Kidney epithelial cell (primary cell): ENCODE data around the gene NME7. TPM values are rescaled to one million over a fixed set of nuclear protein-coding genes. Genes with fewer than 3 reads are reported as not detected.

Experiments
- DNase-seq: peaks from one replicate; pipeline ENCODE4 v3.0.0-alpha.2; 2010; ENCODE audit warnings: low read depth
- H3K27me3 ChIP-seq: 2 replicates; pipeline ENCODE4 v1.6.0; 2011; ENCODE audit warnings: low read length; ENCODE audit not compliant: control insufficient read depth, insufficient read depth
- H3K36me3 ChIP-seq: 2 replicates; pipeline ENCODE4 v1.5.1; 2011; ENCODE audit warnings: low read length; ENCODE audit not compliant: control insufficient read depth, insufficient read depth
- H3K4me3 ChIP-seq: 2 replicates; pipeline ENCODE4 v1.5.1; 2011; ENCODE audit warnings: low read depth, mild to moderate bottlenecking, control low read depth, low read length
- total RNA-seq: library from RNA; depleted of rRNA; stranded (reverse); fragments of >200 nt; gene quantifications from 2 replicates; pipeline ENCODE4 v1.2.3, GENCODE V29; 2015
- TF ChIP-seq, protein P1 (sequence below): IDR thresholded peaks from 2 replicates; pipeline ENCODE4 v1.5.1; 2011; ENCODE audit warnings: mild to moderate bottlenecking, moderate library complexity, low read length, control low read depth, inconsistent platforms; ENCODE audit not compliant: insufficient read depth, poor library complexity, severe bottlenecking

The NME7 gene
- total RNA-seq, 1 donor from 2014 or later: 24.4 TPM

DNA sequence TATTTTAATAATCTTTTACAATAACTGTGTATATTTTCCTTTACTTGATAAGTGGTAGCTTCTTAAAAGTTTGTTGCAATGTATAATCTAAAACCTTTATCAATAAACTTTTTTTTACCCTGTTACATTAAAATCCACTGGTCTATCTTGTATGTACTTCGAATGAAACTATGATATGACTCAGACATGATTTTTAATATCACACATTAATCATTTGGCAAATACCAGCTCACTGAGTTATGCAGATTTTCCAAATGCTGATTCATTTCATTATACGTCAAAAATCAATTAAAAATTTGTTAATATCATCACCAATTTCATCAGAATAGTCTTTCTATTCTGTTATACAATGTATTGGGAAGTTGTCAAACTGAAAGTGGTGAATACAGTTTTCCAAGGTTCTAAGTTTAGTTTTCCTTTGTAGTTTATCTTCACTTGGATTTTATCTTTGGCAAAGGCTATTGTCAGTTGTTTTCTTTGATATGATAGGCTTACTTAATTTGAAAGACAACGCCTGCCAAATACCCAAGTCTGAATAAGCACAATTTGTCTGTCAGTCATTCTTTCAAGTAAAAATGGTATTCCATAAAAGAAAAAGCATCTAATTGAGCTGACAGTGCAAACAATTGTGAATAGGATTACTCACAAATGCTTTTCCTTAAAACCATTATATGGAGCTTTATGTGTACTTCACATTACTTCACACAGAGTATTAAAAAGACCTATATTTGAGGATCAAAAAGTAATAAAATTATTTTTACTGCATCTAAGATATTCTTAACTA is 127.0 kb downstream of the NME7 start:
- H3K36me3 ChIP-seq: no peaks in the 10 kb centered on the region
- DNase-seq: no peak
- H3K4me3 ChIP-seq: no peak overlapping the region
- TF ChIP-seq, protein P1, sequence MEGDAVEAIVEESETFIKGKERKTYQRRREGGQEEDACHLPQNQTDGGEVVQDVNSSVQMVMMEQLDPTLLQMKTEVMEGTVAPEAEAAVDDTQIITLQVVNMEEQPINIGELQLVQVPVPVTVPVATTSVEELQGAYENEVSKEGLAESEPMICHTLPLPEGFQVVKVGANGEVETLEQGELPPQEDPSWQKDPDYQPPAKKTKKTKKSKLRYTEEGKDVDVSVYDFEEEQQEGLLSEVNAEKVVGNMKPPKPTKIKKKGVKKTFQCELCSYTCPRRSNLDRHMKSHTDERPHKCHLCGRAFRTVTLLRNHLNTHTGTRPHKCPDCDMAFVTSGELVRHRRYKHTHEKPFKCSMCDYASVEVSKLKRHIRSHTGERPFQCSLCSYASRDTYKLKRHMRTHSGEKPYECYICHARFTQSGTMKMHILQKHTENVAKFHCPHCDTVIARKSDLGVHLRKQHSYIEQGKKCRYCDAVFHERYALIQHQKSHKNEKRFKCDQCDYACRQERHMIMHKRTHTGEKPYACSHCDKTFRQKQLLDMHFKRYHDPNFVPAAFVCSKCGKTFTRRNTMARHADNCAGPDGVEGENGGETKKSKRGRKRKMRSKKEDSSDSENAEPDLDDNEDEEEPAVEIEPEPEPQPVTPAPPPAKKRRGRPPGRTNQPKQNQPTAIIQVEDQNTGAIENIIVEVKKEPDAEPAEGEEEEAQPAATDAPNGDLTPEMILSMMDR: no peak
- H3K27me3 ChIP-seq: no peaks in the 10 kb centered on the region

DNA sequence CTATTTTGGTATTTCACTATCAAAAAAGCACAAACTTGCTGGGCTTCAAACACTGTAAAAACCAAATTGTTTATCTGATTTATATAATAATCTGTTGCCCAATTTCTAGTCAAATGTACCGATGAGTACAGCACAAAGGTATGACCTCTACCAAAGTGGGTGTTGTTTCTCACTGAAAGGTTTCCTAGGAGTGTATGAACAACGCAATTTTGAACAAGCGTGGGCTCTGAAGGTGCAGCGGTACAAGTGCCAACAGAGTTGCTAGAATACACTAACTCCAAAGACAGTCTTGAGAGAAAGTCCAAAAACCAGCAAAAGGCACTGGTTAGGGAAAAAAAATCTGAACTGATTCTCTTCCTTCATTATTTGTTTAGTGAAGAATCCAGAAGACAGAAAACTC is 130.7 kb downstream of the NME7 start:
- H3K4me3 ChIP-seq: no peak overlapping the region
- no peaks in the 10 kb centered on the region for H3K36me3 ChIP-seq
- H3K27me3 ChIP-seq: no peaks in the 10 kb centered on the region
- no peak for DNase-seq
- TF ChIP-seq, protein P1: no peak

DNA sequence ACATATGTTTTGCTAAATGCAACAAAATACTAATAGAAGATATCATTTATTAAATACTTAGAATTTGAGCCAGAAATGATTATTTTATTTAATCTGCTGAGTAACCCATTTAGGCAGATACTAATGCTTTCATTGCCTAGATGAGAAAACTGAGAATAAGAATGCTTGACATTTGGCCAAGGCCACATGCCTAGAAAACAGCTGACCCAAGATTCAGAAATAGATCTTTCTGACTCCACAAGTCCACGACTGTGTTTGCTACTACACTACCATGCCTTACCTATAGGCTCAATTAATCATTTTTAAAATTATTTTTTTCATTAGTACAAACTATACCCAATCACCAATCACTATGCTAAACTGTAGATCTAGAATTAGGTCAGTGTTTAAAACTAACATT is 131.5 kb downstream of the NME7 start:
- TF ChIP-seq, protein P1: no peak
- no peak overlapping the region for H3K4me3 ChIP-seq
- no peaks in the 10 kb centered on the region for H3K27me3 ChIP-seq
- DNase-seq: no peak
- H3K36me3 ChIP-seq: no peaks in the 10 kb centered on the region

DNA sequence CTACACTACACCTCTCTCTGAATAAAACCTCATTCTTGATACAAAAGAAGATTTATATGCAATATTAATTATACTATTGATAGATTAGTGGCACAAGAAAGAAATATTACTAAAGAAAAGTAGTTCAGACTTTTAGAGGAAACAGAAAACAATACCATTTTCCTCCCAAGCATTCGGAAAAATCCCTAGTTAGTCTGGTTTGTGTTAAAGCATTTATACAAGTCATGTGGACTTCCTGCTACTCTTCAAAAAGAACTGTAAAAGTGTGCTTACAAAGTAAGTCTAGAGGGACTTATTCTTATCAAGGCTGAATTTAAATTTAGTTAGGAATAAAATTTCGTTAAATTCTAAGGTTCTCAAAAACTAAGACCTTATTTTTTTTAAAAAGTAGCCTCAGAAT is 132.0 kb downstream of the NME7 start:
- H3K27me3 ChIP-seq: no peaks in the 10 kb centered on the region
- no peak for DNase-seq
- H3K4me3 ChIP-seq: no peak overlapping the region
- TF ChIP-seq, protein P1: no peak
- H3K36me3 ChIP-seq: no peaks in the 10 kb centered on the region

DNA sequence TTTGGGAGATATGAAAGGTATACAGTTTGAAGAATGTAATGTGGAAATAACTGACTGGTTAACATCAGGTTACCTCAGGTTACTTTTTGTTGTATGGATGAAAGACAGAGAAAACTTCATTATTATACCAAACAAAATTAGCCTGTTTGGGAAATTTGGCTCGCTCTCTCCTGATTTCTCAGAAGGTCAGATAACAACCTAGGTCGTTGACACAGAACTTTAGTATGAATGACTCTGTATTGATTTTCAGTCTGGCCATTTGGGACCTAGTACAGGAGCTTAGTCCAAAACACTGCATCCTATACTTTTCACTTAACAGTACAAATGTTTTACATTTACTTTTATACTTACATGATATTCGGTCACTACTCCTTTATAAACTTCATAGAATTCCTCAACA is 132.8 kb downstream of the NME7 start:
- DNase-seq: no peak
- no peaks in the 10 kb centered on the region for H3K36me3 ChIP-seq
- H3K27me3 ChIP-seq: no peaks in the 10 kb centered on the region
- H3K4me3 ChIP-seq: no peak overlapping the region
- TF ChIP-seq, protein P1: no peak

DNA sequence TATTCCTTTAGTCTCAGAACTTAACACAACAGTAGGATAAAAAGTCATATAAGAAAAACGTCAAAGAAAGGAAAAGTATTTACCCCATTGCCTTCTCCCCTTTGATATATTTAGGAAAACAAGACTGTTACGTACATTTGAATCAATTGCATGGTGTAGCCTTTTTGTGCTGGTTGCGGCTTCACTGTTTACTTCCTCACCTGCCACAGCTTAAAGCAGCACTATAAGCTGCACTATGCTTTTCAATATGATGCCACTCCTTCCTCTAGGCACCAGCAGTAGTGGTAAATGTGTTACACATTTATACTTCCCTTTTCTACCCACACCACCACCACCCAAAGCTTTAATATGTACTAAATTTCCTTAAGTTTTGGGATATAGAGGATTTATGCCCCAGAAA is 150.0 kb downstream of the NME7 start:
- TF ChIP-seq, protein P1: no peak
- no peaks in the 10 kb centered on the region for H3K27me3 ChIP-seq
- DNase-seq: no peak
- H3K4me3 ChIP-seq: no peak overlapping the region
- no peaks in the 10 kb centered on the region for H3K36me3 ChIP-seq
